GM19099 (cell line): ENCODE results near the gene FMO3.

Experiments
- POLR2A ChIP-seq: IDR thresholded peaks from 3 replicates; pipeline ENCODE4 v1.6.1; 2011; ENCODE audit warnings: low read depth; ENCODE audit not compliant: insufficient read length; ENCODE audit errors: extremely low read depth

The FMO3 gene

DNA sequence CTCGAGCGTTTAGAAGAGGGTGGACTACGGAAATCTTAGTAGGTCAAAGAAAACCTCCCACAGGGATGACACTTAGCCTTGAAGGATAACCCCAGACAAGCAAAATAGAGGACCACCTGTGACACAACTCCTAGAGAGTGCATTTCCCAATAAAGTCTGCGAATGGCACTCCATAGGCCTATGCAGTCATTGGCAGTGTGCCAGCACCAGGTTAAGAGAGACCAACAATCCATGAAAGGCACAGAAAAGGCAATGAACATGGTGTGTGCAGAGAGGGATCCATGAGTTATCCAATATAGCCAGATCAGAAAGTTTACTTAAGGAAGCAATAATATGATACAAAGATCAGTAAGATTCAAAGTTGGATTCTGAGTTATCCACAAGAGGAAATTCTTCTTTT, 49.2 kb downstream of the FMO3 start:
- no peak for TF ChIP-seq POLR2A

GRCh38 chr1:171140401-171140800, 49.7 kb downstream of the FMO3 start:
- TF ChIP-seq POLR2A: no peak

DNA sequence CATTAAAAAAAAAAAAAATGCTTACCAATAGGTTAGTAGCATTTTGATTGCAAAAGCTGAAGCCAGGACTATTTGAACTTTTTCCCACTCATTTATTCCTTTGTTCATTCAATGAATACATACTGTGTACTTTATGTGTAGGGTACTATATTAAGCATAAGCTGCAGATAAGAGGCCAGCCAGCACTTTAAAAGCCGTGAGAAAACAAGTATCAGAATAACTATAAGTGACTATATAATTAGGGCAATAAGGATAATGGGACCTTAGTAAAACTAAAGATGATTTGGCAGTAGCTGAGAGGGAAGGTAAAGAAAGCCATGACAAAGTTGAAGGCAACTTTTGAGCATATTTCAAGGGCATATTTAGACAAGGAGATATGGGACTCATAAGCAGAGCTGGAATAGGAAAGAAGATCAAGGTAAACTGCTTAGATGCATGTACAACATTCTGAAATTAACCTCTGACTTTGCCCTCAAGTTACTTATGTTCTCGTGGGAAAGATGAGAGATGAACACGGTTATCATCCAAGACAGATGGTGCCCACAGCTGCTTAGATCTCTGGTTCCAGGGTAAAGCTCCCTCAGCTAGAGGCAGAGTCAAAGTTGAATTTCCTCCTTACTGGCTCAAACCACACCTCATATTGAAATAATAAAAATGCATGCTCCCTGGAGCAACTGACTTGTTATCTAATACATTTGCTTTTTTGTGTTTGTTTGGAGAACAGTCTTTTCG, 50.4 kb downstream of the FMO3 start:
- no peak for TF ChIP-seq POLR2A

GRCh38 chr1:171141688-171142415, 51.1 kb downstream of the FMO3 start:
- TF ChIP-seq POLR2A: no peak

- no peak for TF ChIP-seq POLR2A
These were observed 52.0 kb downstream of the FMO3 start for GRCh38 chr1:171142416-171143385.

GRCh38 chr1:171150156-171150555, 59.5 kb downstream of the FMO3 start:
- no peak for TF ChIP-seq POLR2A

DNA sequence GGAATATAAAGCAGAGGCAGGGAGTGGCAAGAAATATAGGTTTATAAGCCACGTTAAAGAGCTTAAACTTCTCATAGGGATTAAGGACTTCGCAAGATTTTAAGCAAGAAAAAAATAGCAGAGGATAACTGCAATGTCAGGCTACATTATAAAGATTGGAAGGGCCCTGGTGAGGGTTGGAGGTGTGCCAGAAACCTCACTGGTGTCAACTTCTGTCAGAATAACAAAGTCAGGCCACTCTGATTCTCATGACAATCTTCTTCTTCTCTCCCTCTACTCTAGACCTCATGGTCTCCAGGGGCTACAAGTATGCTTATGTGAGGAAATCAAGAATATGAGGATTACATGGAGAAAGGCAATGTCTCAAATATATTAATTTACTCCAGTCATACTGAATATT, 61.8 kb downstream of the FMO3 start:
- TF ChIP-seq POLR2A: no peak

GRCh38 chr1:171155484-171155883, 64.8 kb downstream of the FMO3 start:
- TF ChIP-seq POLR2A: no peak

DNA sequence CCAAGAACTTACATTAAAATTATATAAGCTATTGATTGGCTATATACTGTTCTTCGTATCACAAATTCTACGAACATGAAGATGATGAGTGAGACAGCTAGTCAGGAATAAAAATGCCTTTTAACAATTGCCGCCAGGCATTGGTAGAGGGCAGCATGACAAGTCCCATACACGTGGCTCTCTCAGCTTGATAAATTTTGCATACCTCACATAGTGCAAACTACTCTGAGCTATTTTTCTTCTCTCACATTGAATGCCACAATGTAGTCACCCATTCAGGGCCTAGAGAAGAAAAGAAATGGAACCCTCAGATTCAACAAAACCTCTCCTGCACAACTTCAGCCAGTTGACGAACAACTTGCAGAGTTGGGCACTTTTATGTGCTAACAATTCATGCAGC, 67.4 kb downstream of the FMO3 start:
- TF ChIP-seq POLR2A: no peak

- TF ChIP-seq POLR2A: no peak
These were observed 67.8 kb downstream of the FMO3 start for GRCh38 chr1:171158551-171158950.

GRCh38 chr1:171159148-171159547, 68.4 kb downstream of the FMO3 start:
- TF ChIP-seq POLR2A: no peak

DNA sequence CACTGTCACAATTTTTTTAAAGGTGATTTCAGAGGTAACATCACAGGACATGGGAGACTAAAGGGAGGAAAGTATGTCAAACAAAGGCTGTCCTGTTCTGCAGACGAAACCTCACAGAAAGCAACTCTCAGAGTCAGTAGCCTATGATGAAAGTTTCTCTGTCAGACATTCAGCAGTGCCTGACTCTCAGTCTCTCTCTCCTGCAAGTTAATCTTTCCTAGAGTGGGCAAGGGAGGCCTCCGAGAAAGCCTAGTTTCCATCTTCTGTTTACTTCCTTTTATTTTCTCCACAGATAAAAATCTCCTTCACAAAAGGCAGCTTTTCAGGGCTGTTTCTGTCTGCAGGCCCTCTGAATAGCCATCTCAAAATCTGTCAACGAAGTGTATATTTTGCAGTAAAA, 69.5 kb downstream of the FMO3 start:
- TF ChIP-seq POLR2A: no peak

DNA sequence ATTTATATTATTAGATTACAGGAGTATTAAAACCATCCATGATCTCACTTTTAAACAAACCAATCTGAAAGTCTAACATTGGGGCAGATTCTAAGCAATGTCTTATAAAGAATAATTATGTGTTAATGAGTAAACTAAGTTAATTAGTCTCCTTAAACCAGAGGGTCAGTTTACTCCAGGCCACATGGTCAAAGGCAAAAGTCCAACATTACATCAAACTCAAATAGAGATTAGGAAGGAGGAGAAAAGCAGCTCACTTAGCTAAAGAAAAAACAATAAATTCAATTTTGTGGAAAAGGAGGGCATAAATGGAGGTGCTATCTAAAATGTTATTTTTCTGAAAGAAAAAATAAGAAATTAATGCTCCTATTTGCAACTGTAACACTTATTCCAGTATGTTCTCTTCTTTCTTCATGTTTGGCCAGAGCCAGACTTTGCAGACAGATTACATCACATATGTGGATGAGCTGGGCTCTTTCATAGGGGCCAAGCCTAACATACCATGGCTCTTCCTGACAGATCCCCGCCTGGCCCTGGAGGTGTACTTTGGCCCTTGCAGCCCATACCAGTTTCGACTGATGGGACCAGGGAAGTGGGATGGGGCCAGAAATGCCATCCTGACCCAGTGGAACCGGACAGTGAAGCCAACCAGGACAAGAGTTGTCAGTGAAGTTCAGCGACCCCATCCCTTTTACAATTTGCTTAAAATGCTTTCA, 70.1 kb downstream of the FMO3 start:
- TF ChIP-seq POLR2A: no peak

DNA sequence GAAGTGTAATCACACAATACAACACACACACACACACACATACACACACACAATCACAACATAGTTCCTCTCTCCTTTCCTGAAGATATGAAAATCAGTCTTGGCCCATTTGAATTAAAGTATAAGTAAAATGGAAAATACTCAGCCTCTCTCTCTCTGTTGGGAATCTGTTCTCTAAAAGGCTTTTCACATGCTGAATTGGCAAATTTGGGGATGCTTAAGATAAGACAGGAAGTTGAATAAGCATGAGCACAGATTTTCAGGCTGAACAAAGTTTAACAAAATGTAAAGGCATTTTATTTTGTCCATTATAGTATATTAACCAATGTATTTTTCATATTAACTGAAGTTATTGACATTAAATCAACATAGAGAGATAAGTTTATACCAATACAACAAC, 70.7 kb downstream of the FMO3 start:
- TF ChIP-seq POLR2A: no peak

- no peak for TF ChIP-seq POLR2A
These were observed 75.7 kb downstream of the FMO3 start for GRCh38 chr1:171166361-171166760.
